ENCODE results near the gene EIF3B.
"Not testable (repeated sequence)": the region's sequence is repeated elsewhere in the genome, so short reads cannot be mapped to it uniquely, and the experiment has no call there.

The EIF3B gene

GRCh38 chr7:2350055-2350454 lies 4.6 kb upstream of the EIF3B start:
- no peak for FAIRE-seq

- no peak for FAIRE-seq
Observed at GRCh38 chr7:2350861-2351260, 3.8 kb upstream of the EIF3B start.

GRCh38 chr7:2353113-2353935 lies 1.3 kb upstream of the EIF3B start:
- FAIRE-seq: no peak

- FAIRE-seq: no peak
Observed at GRCh38 chr7:2353936-2354185, 766 bp upstream of the EIF3B start.

- no peak for FAIRE-seq
Observed at GRCh38 chr7:2354939-2355704, 495 bp downstream of the EIF3B start.

- no peak for FAIRE-seq
Observed at GRCh38 chr7:2355705-2356008, 1.0 kb downstream of the EIF3B start.

- FAIRE-seq: no peak
Observed at GRCh38 chr7:2357165-2357564, 2.5 kb downstream of the EIF3B start.

- FAIRE-seq: no peak
Observed at GRCh38 chr7:2357571-2357970, 2.9 kb downstream of the EIF3B start.

GRCh38 chr7:2358968-2359527 lies 4.4 kb downstream of the EIF3B start:
- no peak for FAIRE-seq

- no peak for FAIRE-seq
Observed at GRCh38 chr7:2359610-2360009, 5.0 kb downstream of the EIF3B start.

- FAIRE-seq: no peak
Observed at GRCh38 chr7:2360796-2361195, 6.2 kb downstream of the EIF3B start.

- FAIRE-seq: no peak
Observed at GRCh38 chr7:2362385-2363088, 7.9 kb downstream of the EIF3B start.

GRCh38 chr7:2369139-2369538 lies 14.5 kb downstream of the EIF3B start:
- no peak for FAIRE-seq

- no peak for FAIRE-seq
Observed at GRCh38 chr7:2371329-2371728, 16.7 kb downstream of the EIF3B start.

- no peak for FAIRE-seq
Observed at GRCh38 chr7:2372724-2373123, 18.1 kb downstream of the EIF3B start.

GRCh38 chr7:2373124-2373556 lies 18.5 kb downstream of the EIF3B start:
- no peak for FAIRE-seq

GRCh38 chr7:2373646-2374045 lies 19.0 kb downstream of the EIF3B start:
- FAIRE-seq: no peak

GRCh38 chr7:2374401-2374800 lies 19.8 kb downstream of the EIF3B start:
- FAIRE-seq: no peak

- no peak for FAIRE-seq
Observed at GRCh38 chr7:2374830-2375728, 20.5 kb downstream of the EIF3B start.

- no peak for FAIRE-seq
Observed at GRCh38 chr7:2376351-2377154, 21.9 kb downstream of the EIF3B start.

- FAIRE-seq: not testable (repeated sequence)
Observed at GRCh38 chr7:2377492-2377891, 22.9 kb downstream of the EIF3B start.

- not testable (repeated sequence) for FAIRE-seq
Observed at GRCh38 chr7:2378125-2378524, 23.5 kb downstream of the EIF3B start.

All from A204.1 (cell line).